CD4-positive, alpha-beta T cell (primary cell): ENCODE measurements around the gene CDH2. TPM values are rescaled to one million over a fixed set of nuclear protein-coding genes. Genes with fewer than 3 reads are reported as not detected.

Experiments
- ATAC-seq: fragments of 200-7000 bp; cut with Tn5 transposase; one replicate; pipeline ENCODE4 v1.10.0; 2022; ENCODE audit warnings: mild to moderate bottlenecking; ENCODE audit not compliant: poor library complexity
- CTCF ChIA-PET: fragments of 350-600 bp; sonication (Branson Sonifier 250); formaldehyde crosslinking; loops from one replicate; lab custom pipeline; 2021; ENCODE audit warnings: antibody characterized with exemption, inconsistent platforms; lab: Charles Lee
- POLR2A ChIA-PET: fragments of 350-600 bp; sonication (Branson Sonifier 250); formaldehyde crosslinking; loops from one replicate; lab custom pipeline; 2021; ENCODE audit warnings: antibody characterized with exemption, inconsistent platforms; lab: Charles Lee
- DNase-seq, 14 experiments: peaks; one replicate each; pipeline ENCODE4 v3.0.0-alpha.2; 2013 to 2020; ENCODE audit warnings: mixed read lengths in 2 of 14
- H3K27ac ChIP-seq, 2 donors: one replicate each; pipeline versions ENCODE4 v1.5.1 to v1.7.0; 2013; ENCODE audit warnings: low read length in 2 of 2, low read depth in 1 of 2, mild to moderate bottlenecking in 1 of 2
- H3K27me3 ChIP-seq, 2 experiments: 1 replicate in 1 of 2; 2 replicates in 1 of 2; pipeline versions ENCODE4 v1.6.1 to v1.7.0; 2013; ENCODE audit warnings: low read length in 2 of 2, control low read depth in 1 of 2, mild to moderate bottlenecking in 1 of 2, moderate library complexity in 1 of 2; ENCODE audit not compliant: insufficient read depth in 2 of 2, control insufficient read depth in 1 of 2
- H3K36me3 ChIP-seq: one replicate; pipeline ENCODE4 v1.6.1; 2013; ENCODE audit warnings: low read length, control low read depth; ENCODE audit not compliant: insufficient read depth
- H3K4me1 ChIP-seq: one replicate; pipeline ENCODE4 v1.6.1; 2013; ENCODE audit warnings: low read length, control low read depth; ENCODE audit not compliant: insufficient read depth
- H3K4me3 ChIP-seq: one replicate; pipeline ENCODE4 v1.5.1; 2013; ENCODE audit warnings: mild to moderate bottlenecking, low read length, moderate library complexity
- H3K9me3 ChIP-seq, 2 experiments: 1 replicate in 1 of 2; 2 replicates in 1 of 2; pipeline versions ENCODE4 v1.6.1 to v1.7.0; 2013; ENCODE audit warnings: low read length in 2 of 2, mild to moderate bottlenecking in 2 of 2, control low read depth in 1 of 2, moderate library complexity in 1 of 2; ENCODE audit not compliant: control insufficient read depth in 1 of 2, insufficient read depth in 1 of 2
- H3K27ac Mint-ChIP-seq: one replicate; pipeline ENCODE4 v1.8.0; 2020; ENCODE audit warnings: mixed read lengths
- H3K27me3 Mint-ChIP-seq: one replicate; pipeline ENCODE4 v1.8.0; 2021; ENCODE audit warnings: mixed read lengths
- H3K36me3 Mint-ChIP-seq: one replicate; pipeline ENCODE4 v1.8.0; 2021; ENCODE audit warnings: low read depth, mixed read lengths
- H3K4me1 Mint-ChIP-seq: one replicate; pipeline ENCODE4 v1.8.0; 2021; ENCODE audit warnings: low read depth, mixed read lengths
- H3K4me3 Mint-ChIP-seq: one replicate; pipeline ENCODE4 v1.8.0; 2020; ENCODE audit warnings: mild to moderate bottlenecking, mixed read lengths
- H3K9me3 Mint-ChIP-seq: one replicate; pipeline ENCODE4 v1.8.0; 2020; ENCODE audit warnings: mixed read lengths
- intact Hi-C, 2 experiments: fragments of 100-400 bp; cut with DNase I in 1 of 2; cut with micrococcal nuclease in 1 of 2; formaldehyde crosslinking; loops; one replicate each; pipeline versions ENCODE4 v1.15.1 to v1.9.0; 2023 to 2025; cut with DNase I, micrococcal nuclease
- total RNA-seq, 174 experiments: library from RNA in 2 of 174; stranded (reverse) in 2 of 174; gene quantifications; one replicate each; pipeline ENCODE4 v1.2.3 and lab custom pipeline; 2021 to 2026
- TF ChIP-seq, protein P1 (sequence below): fragments of 200-600 bp; IDR thresholded peaks from one replicate; pipeline ENCODE4 v1.8.0; 2022; ENCODE audit warnings: antibody characterized with exemption, mild to moderate bottlenecking

Gene CDH2
- total RNA-seq, 2 experiments from 2014 or later = not detected

DNA sequence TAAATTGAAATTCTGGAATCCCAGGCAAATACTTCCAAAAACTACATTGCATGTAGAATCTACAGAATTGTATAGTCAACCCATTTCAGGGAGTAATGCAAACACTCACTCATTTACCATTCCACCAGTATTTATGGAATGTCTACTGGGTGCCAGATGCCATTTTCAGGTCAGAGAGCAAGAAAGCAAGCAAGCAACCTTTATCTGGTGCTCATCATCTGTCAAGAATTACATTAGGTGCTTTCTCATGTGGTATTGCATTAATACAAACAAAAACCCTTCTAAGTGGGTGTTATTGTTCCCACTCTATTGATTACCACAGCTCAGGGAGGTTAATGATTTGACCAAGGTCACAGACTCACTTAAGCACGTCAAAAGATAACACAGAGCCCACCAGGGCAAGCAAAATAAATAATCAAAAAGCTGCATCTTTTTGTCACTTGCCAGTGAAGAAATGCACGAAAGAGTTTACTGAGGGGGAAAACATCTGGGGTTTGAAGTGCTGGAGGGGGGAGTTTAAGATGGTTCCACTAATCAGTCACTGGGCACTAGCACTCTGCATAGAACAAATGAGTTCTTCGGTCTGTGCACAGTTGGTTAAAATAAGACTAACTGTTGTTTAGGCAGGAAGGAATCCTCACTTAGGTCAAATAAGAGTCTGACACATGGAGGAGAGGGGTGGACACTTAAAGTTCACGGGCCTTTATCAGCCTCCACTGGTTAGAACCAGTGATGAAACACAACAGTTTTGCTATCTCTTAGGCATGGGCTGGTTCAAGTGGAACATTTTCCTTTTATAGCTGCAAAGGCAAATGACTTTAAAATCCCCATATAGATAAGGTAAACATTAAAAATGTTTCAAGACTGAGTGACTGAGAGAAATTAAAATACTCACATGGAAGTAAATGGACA is 208.8 kb downstream of the CDH2 start:
- Histone ChIP-seq H3K4me1 (no peaks in the 10 kb centered on the region), H3K9me3 (peaks cover 0 to 5% of the 10 kb centered on the region in 2 experiments), H3K27ac (no peak overlapping the region), H3K36me3 (no peaks in the 10 kb centered on the region), H3K4me3 (no peak overlapping the region), H3K27me3 (no peaks in the 10 kb centered on the region)
- CTCF ChIA-PET = no interaction called here
- Mint-ChIP-seq H3K27me3 (no peaks in the 10 kb centered on the region), H3K36me3 (no peaks in the 10 kb centered on the region), H3K4me3 (no peak overlapping the region), H3K9me3 (peaks cover 7% of the 10 kb centered on the region), H3K4me1 (no peaks in the 10 kb centered on the region), H3K27ac (no peak overlapping the region)
- POLR2A ChIA-PET = no interaction called here
- intact Hi-C loops = no loop called here
- TF ChIP-seq, protein P1, sequence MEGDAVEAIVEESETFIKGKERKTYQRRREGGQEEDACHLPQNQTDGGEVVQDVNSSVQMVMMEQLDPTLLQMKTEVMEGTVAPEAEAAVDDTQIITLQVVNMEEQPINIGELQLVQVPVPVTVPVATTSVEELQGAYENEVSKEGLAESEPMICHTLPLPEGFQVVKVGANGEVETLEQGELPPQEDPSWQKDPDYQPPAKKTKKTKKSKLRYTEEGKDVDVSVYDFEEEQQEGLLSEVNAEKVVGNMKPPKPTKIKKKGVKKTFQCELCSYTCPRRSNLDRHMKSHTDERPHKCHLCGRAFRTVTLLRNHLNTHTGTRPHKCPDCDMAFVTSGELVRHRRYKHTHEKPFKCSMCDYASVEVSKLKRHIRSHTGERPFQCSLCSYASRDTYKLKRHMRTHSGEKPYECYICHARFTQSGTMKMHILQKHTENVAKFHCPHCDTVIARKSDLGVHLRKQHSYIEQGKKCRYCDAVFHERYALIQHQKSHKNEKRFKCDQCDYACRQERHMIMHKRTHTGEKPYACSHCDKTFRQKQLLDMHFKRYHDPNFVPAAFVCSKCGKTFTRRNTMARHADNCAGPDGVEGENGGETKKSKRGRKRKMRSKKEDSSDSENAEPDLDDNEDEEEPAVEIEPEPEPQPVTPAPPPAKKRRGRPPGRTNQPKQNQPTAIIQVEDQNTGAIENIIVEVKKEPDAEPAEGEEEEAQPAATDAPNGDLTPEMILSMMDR = no peak
- DNase-seq (no peak), ATAC-seq (no peak)

DNA sequence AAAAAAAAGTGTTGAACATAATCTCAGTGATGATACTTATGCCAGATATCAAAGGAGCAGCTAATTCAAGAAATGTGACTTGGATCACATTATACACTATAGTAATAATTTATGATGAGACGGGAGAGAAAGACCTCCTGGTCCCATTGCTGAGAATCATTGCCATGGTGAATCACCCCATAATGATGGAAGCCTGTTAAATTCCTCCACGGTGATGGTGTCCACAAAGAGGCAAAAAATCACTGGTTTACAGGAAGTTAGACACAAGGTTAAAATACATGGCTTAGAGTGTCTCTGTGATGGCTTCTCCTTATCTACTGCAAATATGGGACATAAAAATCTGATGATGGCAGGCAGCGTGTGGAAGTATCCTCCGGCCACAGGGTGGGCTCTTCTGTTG is 210.0 kb downstream of the CDH2 start:
- no peak overlapping the region for H3K4me3 Mint-ChIP-seq
- POLR2A ChIA-PET = no interaction called here
- H3K27me3 ChIP-seq = no peaks in the 10 kb centered on the region
- no peaks in the 10 kb centered on the region for H3K4me1 Mint-ChIP-seq
- intact Hi-C loops = no loop called here
- no peak overlapping the region for H3K4me3 ChIP-seq
- no peak for DNase-seq
- H3K9me3 ChIP-seq = peaks cover 0 to 5% of the 10 kb centered on the region in 2 experiments
- H3K9me3 Mint-ChIP-seq = peaks cover 7% of the 10 kb centered on the region
- H3K27ac Mint-ChIP-seq = no peak overlapping the region
- CTCF ChIA-PET = no interaction called here
- ATAC-seq = no peak
- no peaks in the 10 kb centered on the region for H3K27me3 Mint-ChIP-seq
- H3K36me3 Mint-ChIP-seq = no peaks in the 10 kb centered on the region
- TF ChIP-seq, protein P1 = no peak
- no peaks in the 10 kb centered on the region for H3K4me1 ChIP-seq
- H3K27ac ChIP-seq = no peak overlapping the region
- no peaks in the 10 kb centered on the region for H3K36me3 ChIP-seq

DNA sequence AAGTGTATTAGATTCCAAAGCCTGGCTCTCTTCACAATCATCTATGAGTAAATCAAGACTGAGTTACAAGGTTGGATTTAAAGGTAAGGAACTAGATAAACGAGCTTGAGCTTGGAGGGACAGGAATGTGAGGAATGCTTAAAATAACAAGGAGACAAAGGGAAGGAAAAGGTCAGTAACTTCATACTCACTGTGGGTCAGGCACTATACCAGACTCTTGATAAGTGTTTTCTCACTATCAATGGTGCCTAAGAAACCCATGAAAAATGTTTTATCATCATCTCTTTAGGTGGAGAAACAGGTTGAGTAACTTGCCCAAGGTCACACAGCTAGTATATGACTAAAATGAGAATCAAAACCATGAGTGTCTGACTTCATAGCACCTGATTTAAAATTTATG is 212.1 kb downstream of the CDH2 start:
- Mint-ChIP-seq H3K9me3 (peaks cover 5% of the 10 kb centered on the region), H3K4me1 (no peaks in the 10 kb centered on the region), H3K36me3 (no peaks in the 10 kb centered on the region), H3K27me3 (no peaks in the 10 kb centered on the region), H3K4me3 (no peak overlapping the region), H3K27ac (no peak overlapping the region)
- Histone ChIP-seq H3K27ac (no peak overlapping the region), H3K27me3 (no peaks in the 10 kb centered on the region), H3K36me3 (no peaks in the 10 kb centered on the region), H3K9me3 (peaks cover 0 to 5% of the 10 kb centered on the region in 2 experiments), H3K4me1 (no peaks in the 10 kb centered on the region), H3K4me3 (no peak overlapping the region)
- TF ChIP-seq, protein P1 = no peak
- intact Hi-C loops = no loop called here
- ChIA-PET POLR2A (no interaction called here), CTCF (no interaction called here)
- DNase-seq = no peak
- no peak for ATAC-seq
